HFFc6 (cell line): ENCODE results near the gene E4F1. TPM values are rescaled to one million over a fixed set of nuclear protein-coding genes. Genes with fewer than 3 reads are reported as not detected.

Experiments used
- DNase-seq: peaks from one replicate; pipeline ENCODE4 v3.0.0-alpha.2; 2018
- H3K27ac Mint-ChIP-seq: 2 replicates; pipeline ENCODE4 v1.8.0; 2020; ENCODE audit warnings: mild to moderate bottlenecking, mixed read lengths
- H3K27me3 Mint-ChIP-seq: 2 replicates; pipeline ENCODE4 v1.8.0; 2021; ENCODE audit warnings: mild to moderate bottlenecking, moderate library complexity, mixed read lengths; ENCODE audit not compliant: insufficient read depth
- H3K36me3 Mint-ChIP-seq: 2 replicates; pipeline ENCODE4 v1.8.0; 2021; ENCODE audit warnings: low read depth, mixed read lengths
- H3K4me1 Mint-ChIP-seq: 2 replicates; pipeline ENCODE4 v1.8.0; 2020; ENCODE audit warnings: low read depth, mixed read lengths
- H3K4me3 Mint-ChIP-seq: 2 replicates; pipeline ENCODE4 v1.8.0; 2020; ENCODE audit warnings: mild to moderate bottlenecking, moderate library complexity, mixed read lengths
- H3K9me3 Mint-ChIP-seq: 2 replicates; pipeline ENCODE4 v1.8.0; 2020; ENCODE audit warnings: mild to moderate bottlenecking, mixed read lengths
- long read RNA-seq: library from polyadenylated mRNA; unstranded; transcript quantifications from one replicate; pipeline ENCODE4 v2.0.0, GENCODE V29; 2019
- total RNA-seq, 6 experiments: library from RNA; stranded (reverse); fragmentation: NEBNext Ultra II Directional; extraction: Animal tissue kit (Norgen Biotek cat#: 25700); gene quantifications; 2 replicates in 1 of 6; 3 replicates in 5 of 6; pipeline ENCODE4 v1.2.3, GENCODE V29; 2021
- TF ChIP-seq, protein P1 (sequence below): fragments of 200-600 bp; sonication (generic); IDR thresholded peaks from 2 replicates; pipeline ENCODE4 v1.5.0; 2021; ENCODE audit warnings: antibody characterized with exemption, mild to moderate bottlenecking

The E4F1 gene, protein sequence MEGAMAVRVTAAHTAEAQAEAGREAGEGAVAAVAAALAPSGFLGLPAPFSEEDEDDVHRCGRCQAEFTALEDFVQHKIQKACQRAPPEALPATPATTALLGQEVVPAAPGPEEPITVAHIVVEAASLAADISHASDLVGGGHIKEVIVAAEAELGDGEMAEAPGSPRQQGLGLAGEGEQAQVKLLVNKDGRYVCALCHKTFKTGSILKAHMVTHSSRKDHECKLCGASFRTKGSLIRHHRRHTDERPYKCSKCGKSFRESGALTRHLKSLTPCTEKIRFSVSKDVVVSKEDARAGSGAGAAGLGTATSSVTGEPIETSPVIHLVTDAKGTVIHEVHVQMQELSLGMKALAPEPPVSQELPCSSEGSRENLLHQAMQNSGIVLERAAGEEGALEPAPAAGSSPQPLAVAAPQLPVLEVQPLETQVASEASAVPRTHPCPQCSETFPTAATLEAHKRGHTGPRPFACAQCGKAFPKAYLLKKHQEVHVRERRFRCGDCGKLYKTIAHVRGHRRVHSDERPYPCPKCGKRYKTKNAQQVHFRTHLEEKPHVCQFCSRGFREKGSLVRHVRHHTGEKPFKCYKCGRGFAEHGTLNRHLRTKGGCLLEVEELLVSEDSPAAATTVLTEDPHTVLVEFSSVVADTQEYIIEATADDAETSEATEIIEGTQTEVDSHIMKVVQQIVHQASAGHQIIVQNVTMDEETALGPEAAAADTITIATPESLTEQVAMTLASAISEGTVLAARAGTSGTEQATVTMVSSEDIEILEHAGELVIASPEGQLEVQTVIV
- 10 to 100 TPM; 15.8 to 19.8 (median 16.7) TPM for total RNA-seq
- long read RNA-seq, transcript E4F1-201 (14 exons, 2,573 nt), result major isoform, 10 of 18 reads
- long read RNA-seq, partial matches to known transcripts, result 1 of 18 reads
- long read RNA-seq, other reads (novel, unspliced or antisense), result 7 of 18 reads

DNA sequence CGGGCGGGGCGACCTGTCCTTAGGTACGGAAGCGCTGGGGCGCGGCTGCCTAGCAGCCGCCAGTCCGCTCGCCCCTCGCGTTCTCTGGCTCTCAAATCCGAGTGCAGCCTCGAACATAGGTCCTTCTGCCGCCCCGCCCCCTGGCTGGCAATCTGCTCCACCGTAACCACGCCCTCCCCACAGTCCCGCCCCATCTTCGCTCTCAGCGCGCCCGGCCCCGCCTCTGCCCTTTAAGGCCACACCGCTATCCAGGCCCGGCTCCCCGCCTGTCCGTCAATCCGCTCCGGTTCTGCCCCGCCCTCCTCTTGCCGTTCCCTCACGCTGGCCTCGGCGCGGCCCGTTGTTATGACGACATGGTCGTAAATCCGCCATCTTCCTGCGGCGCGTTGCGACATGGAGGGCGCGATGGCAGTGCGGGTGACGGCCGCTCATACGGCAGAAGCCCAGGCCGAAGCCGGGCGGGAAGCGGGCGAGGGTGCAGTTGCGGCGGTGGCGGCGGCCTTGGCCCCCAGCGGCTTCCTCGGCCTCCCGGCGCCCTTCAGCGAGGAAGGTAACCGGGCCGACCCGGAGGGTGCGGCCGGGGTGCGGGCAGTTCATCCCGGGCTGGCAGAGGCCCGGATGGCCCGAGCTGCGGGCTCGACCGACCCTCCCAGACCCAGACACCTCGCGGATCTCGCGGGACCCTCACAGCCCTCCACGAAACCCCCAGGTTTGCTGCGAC, at the start of gene E4F1:
E4F1 (plus strand) TSS at position 371 of the 721 bp plus-strand sequence; CDS start at position 394, 23 bp downstream.
- H3K27me3 Mint-ChIP-seq, result no peaks in the 10 kb centered on the region
- peaks cover 16% of the 10 kb centered on the region for H3K4me1 Mint-ChIP-seq
- H3K27ac Mint-ChIP-seq, result peak within 1 kb of the TSS; percentile 60
- TF ChIP-seq, protein P1, sequence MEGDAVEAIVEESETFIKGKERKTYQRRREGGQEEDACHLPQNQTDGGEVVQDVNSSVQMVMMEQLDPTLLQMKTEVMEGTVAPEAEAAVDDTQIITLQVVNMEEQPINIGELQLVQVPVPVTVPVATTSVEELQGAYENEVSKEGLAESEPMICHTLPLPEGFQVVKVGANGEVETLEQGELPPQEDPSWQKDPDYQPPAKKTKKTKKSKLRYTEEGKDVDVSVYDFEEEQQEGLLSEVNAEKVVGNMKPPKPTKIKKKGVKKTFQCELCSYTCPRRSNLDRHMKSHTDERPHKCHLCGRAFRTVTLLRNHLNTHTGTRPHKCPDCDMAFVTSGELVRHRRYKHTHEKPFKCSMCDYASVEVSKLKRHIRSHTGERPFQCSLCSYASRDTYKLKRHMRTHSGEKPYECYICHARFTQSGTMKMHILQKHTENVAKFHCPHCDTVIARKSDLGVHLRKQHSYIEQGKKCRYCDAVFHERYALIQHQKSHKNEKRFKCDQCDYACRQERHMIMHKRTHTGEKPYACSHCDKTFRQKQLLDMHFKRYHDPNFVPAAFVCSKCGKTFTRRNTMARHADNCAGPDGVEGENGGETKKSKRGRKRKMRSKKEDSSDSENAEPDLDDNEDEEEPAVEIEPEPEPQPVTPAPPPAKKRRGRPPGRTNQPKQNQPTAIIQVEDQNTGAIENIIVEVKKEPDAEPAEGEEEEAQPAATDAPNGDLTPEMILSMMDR, result peak; percentile 22; the same call in 1 of the 2 replicates
- peak; percentile 99 for DNase-seq
- no peaks in the 10 kb centered on the region for H3K9me3 Mint-ChIP-seq
- H3K4me3 Mint-ChIP-seq, result peak within 1 kb of the TSS; percentile 90
- no peaks in the 10 kb centered on the region for H3K36me3 Mint-ChIP-seq

DNA sequence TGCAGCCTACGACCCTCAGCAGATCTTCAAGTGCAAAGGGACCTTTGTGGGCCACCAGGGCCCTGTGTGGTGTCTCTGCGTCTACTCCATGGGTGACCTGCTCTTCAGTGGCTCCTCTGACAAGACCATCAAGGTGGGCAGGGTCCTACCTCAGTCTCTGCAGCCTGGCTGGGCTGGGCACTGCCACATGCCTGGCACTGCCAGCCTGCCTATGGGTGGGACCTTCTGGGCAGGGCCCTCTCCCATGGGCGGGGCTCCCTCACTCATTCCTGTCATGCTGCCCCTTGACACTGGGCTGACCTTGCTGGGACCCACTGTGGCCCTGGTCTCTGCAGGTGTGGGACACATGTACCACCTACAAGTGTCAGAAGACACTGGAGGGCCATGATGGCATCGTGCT, 49.5 kb upstream of the E4F1 start:
- Mint-ChIP-seq H3K4me1 (no peaks in the 10 kb centered on the region), H3K4me3 (no peak overlapping the region), H3K27me3 (peaks cover 6% of the 10 kb centered on the region), H3K27ac (no peak overlapping the region), H3K9me3 (no peaks in the 10 kb centered on the region), H3K36me3 (peaks cover 9% of the 10 kb centered on the region)
- TF ChIP-seq, protein P1, result no peak
- DNase-seq, result no peak

DNA sequence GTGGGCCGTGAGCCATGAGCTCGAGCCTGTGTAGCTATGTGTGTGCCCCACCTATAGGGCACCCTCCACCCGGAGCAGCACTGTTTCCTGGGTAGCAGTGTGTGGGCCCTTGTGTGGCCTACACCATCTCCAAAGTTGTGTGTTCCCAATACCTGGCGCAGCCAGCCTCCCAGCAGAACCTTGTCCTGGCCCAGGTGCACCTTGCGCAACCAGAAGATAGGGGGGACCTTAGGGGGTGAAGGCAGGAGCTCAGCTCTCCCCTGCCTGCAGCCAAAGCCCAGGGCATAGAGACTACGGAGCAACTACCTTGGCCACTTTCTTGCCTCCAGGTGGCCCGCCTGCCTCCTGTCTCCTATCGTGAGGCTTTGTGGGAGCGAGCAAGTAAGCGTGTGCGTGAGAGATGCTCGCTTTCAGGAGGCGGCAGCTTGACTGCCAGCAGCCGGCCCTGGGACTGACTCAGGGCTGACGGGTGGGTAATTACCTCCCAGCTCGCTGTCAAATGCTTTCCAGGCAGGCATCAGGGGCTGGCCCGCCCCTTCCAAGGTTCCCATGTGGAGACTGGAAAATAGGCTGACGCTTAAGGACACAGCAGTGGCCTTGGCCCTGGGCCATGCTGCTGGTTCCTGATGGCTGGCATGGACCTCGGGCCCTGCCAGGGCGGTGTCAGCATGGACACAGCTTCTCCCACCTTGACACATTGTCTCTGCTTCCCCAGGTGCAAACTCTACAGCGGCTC, 48.8 kb upstream of the E4F1 start:
- TF ChIP-seq, protein P1, result no peak
- no peaks in the 10 kb centered on the region for H3K4me1 Mint-ChIP-seq
- H3K36me3 Mint-ChIP-seq, result peaks cover 9% of the 10 kb centered on the region
- H3K9me3 Mint-ChIP-seq, result no peaks in the 10 kb centered on the region
- peaks cover 6% of the 10 kb centered on the region for H3K27me3 Mint-ChIP-seq
- DNase-seq, result no peak
- no peak overlapping the region for H3K4me3 Mint-ChIP-seq
- H3K27ac Mint-ChIP-seq, result no peak overlapping the region

DNA sequence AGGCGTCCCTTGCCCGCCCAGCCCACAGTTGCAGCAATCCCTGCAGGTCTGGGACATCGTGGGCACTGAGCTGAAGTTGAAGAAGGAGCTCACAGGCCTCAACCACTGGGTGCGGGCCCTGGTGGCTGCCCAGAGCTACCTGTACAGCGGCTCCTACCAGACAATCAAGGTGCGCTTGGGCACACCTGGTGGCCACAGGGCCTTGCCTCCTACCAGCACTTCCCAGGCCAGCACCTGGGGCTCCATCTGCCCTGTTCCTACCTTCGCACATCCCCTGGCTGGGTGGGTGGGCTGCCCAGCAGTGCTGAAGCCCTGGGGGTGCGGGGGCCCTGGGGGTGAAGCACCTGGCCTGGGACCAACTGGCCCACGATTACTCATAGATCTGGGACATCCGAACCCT, 47.9 kb upstream of the E4F1 start:
- H3K4me3 Mint-ChIP-seq, result no peak overlapping the region
- no peak overlapping the region for H3K27ac Mint-ChIP-seq
- H3K9me3 Mint-ChIP-seq, result no peaks in the 10 kb centered on the region
- peaks cover 6% of the 10 kb centered on the region for H3K27me3 Mint-ChIP-seq
- peaks cover 9% of the 10 kb centered on the region for H3K36me3 Mint-ChIP-seq
- TF ChIP-seq, protein P1, result no peak
- no peak for DNase-seq
- no peaks in the 10 kb centered on the region for H3K4me1 Mint-ChIP-seq
